Type B pancreatic cell (in vitro differentiated cells): ENCODE measurements around the gene BHLHA15. TPM values are rescaled to one million over a fixed set of nuclear protein-coding genes. Genes with fewer than 3 reads are reported as not detected.

Experiments used
- DNase-seq: peaks from one replicate; pipeline ENCODE4 v3.0.0; 2021; ENCODE audit warnings: mixed read lengths; ENCODE audit not compliant: unreplicated experiment; ENCODE audit errors: extremely low spot score
- H3K27ac Mint-ChIP-seq: 2 replicates; pipeline ENCODE4 v1.8.0; 2021; ENCODE audit warnings: mild to moderate bottlenecking, mixed read lengths
- H3K27me3 Mint-ChIP-seq: 2 replicates; pipeline ENCODE4 v1.8.0; 2021; ENCODE audit warnings: mixed read lengths
- H3K36me3 Mint-ChIP-seq: 2 replicates; pipeline ENCODE4 v1.8.0; 2021; ENCODE audit warnings: mixed read lengths
- H3K4me1 Mint-ChIP-seq: one replicate; pipeline ENCODE4 v1.8.0; 2021; ENCODE audit warnings: mixed read lengths; ENCODE audit not compliant: unreplicated experiment
- H3K4me3 Mint-ChIP-seq: 2 replicates; pipeline ENCODE4 v1.8.0; 2021; ENCODE audit warnings: mild to moderate bottlenecking, mixed read lengths
- H3K9me3 Mint-ChIP-seq: 2 replicates; pipeline ENCODE4 v1.8.0; 2021; ENCODE audit warnings: mixed read lengths
- total RNA-seq: library from RNA; stranded (reverse); gene quantifications from 2 replicates; pipeline ENCODE4 v1.2.1, GENCODE V29; 2021; ENCODE audit warnings: low replicate concordance
- TF ChIP-seq, protein P1 (sequence below): fragments of 200-600 bp; sonication (generic); conservative IDR thresholded peaks from 2 replicates; pipeline ENCODE4 v1.5.0; 2021; ENCODE audit warnings: antibody characterized with exemption, mild to moderate bottlenecking

The BHLHA15 gene
- total RNA-seq, 1 donor from 2014 or later, result 0.46 TPM

DNA sequence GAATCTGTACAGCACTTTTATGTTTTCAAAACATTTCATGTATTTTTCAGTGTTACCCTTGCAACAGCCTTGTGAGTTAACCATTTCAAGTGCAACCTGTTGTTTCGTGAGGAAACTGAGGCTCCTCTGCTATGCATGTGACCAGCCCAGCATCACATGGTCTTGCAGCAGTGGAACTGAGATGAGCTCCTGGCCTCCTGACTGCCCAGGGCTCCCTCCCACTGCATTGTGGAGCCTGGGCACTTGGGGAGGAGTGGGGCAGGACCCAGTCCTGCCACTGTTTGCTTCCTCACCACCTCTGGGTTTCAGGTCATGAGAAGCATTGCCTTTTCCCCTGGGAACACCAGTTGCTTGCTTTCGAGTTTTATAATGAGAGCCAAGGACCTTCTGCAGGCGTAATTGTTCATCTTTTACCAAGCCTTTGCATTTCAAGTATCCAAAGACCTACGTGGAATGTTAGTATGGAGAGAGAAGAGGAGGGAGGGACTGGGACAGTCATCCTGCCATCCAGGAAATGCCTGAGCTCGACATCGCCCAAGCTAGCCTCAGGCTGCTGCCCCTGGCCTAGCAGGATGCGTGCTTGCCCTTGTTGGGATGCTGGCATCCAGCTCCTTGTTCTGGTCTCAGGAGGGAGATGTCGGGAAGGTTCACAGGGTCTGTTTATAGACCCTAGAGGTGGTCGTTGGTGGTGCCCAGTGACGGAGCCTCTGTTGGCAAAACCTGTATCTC, 32.3 kb upstream of the BHLHA15 start:
- H3K27ac Mint-ChIP-seq, result no peak overlapping the region
- no peaks in the 10 kb centered on the region for H3K4me1 Mint-ChIP-seq

DNA sequence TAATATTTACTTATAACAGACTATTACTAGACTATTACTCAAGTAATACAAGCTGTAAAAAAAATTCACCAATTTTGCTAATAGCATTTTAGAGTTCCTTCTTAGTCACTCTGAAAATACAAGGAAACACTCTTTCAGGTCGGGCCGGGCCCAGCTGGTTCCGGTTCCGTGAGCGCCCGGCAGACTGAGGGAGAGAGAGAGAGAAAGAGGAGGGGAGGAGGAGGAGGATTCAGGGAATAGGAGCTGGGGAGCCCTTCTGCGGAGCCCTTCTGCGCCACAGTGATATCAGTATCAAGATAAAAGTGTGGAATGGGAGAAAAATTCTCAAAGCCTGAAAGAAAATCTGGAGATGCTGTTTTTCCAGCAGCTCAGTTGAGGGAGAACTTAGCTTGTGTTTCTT, 30.5 kb upstream of the BHLHA15 start:
- Mint-ChIP-seq H3K27ac (no peak overlapping the region), H3K36me3 (peaks cover 21% of the 10 kb centered on the region), H3K4me3 (no peak overlapping the region), H3K9me3 (no peaks in the 10 kb centered on the region), H3K4me1 (no peaks in the 10 kb centered on the region), H3K27me3 (no peaks in the 10 kb centered on the region)
- TF ChIP-seq, protein P1, sequence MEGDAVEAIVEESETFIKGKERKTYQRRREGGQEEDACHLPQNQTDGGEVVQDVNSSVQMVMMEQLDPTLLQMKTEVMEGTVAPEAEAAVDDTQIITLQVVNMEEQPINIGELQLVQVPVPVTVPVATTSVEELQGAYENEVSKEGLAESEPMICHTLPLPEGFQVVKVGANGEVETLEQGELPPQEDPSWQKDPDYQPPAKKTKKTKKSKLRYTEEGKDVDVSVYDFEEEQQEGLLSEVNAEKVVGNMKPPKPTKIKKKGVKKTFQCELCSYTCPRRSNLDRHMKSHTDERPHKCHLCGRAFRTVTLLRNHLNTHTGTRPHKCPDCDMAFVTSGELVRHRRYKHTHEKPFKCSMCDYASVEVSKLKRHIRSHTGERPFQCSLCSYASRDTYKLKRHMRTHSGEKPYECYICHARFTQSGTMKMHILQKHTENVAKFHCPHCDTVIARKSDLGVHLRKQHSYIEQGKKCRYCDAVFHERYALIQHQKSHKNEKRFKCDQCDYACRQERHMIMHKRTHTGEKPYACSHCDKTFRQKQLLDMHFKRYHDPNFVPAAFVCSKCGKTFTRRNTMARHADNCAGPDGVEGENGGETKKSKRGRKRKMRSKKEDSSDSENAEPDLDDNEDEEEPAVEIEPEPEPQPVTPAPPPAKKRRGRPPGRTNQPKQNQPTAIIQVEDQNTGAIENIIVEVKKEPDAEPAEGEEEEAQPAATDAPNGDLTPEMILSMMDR, result no peak
- DNase-seq, result no peak

More for the DNA sequence above, 32.3 kb upstream of the BHLHA15 start:
- TF ChIP-seq, protein P1, result no peak
- H3K4me3 Mint-ChIP-seq, result no peak overlapping the region
- no peak for DNase-seq
- no peaks in the 10 kb centered on the region for H3K9me3 Mint-ChIP-seq
- peaks cover 27% of the 10 kb centered on the region for H3K36me3 Mint-ChIP-seq
- no peaks in the 10 kb centered on the region for H3K27me3 Mint-ChIP-seq

DNA sequence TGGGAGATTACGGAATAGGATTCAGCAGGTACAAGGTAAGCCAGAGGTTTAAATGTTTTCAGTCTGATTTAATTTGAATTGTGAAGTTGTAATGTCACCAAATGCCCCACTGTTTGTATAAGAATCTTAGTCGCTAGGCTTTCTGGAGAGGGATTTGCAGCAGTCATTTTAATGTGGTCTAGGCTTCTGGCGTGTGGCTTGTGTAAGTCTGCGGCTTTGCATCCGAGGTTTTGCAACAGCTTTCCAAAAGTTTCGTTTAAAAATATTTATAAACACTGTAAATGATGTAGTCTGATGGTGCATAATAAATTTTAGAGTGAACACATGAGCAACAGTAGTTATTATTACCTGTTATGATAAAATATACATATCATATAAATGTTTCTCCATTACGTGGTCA, 26.1 kb upstream of the BHLHA15 start:
- no peak for DNase-seq
- TF ChIP-seq, protein P1, result no peak
- Mint-ChIP-seq H3K27ac (no peak overlapping the region), H3K4me1 (no peaks in the 10 kb centered on the region), H3K4me3 (no peak overlapping the region), H3K27me3 (no peaks in the 10 kb centered on the region), H3K9me3 (no peaks in the 10 kb centered on the region), H3K36me3 (peaks cover 34% of the 10 kb centered on the region)

DNA sequence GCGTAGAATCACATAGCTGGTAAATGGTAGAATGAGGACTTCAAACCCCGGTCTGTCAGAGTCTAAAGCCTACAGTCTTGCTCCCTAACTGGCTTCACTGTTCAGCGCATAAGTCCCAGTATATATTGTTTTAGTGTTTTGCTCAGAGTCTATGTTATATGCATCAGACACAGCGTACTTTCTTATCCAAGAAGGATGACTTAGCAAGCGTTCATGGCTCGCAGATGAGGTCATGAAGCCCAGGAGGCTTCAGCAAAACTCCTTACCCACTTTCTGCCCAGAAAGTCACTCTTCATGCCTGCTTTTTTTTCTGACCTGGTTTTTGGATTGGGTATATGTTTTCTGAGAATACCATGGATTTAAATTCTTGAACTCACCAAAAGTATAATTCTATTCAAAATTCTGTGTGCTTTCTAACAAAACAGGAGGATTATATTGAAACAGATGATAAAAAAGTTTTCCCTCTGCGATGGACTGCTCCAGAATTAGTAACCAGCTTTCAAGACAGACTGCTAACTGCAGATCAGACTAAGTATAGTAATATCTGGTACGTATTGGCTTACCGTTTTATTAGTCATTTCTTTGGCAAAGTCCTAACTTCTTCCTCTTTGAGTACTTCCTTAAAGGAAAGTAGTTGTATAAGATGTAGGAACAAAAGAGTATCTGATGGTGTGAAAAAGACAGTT, 24.6 kb upstream of the BHLHA15 start:
- peaks cover 28% of the 10 kb centered on the region for H3K36me3 Mint-ChIP-seq
- no peaks in the 10 kb centered on the region for H3K9me3 Mint-ChIP-seq
- no peaks in the 10 kb centered on the region for H3K27me3 Mint-ChIP-seq
- no peak overlapping the region for H3K27ac Mint-ChIP-seq
- H3K4me3 Mint-ChIP-seq, result no peak overlapping the region
- no peaks in the 10 kb centered on the region for H3K4me1 Mint-ChIP-seq
- no peak for DNase-seq
- TF ChIP-seq, protein P1, result no peak

DNA sequence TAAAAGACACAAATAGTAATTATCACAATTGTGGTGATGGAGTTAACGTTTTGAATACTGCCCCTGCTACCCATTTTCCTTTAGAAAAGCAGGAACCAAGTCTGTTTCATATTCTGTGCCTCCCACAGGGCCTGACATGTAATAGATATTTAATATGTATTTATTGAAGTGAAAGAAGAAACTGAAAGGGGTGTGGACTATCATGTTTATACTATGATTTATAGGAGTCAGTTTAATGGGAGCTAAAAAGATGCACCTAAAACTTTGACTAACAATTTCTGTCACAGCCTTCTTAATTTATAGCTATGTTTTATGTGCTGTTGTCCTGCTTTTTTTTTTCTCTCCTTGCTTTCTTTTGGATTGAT, 24.1 kb upstream of the BHLHA15 start:
- no peaks in the 10 kb centered on the region for H3K27me3 Mint-ChIP-seq

More for the DNA sequence above, 24.1 kb upstream of the BHLHA15 start:
- Mint-ChIP-seq H3K27ac (no peak overlapping the region), H3K9me3 (no peaks in the 10 kb centered on the region), H3K4me1 (no peaks in the 10 kb centered on the region), H3K36me3 (peaks cover 26% of the 10 kb centered on the region), H3K4me3 (no peak overlapping the region)
- TF ChIP-seq, protein P1, result no peak
- DNase-seq, result no peak
